NCI-H1417 (cell line): ENCODE measurements around the gene ARFGEF3.
"Not testable (repeated sequence)": the region's sequence is repeated elsewhere in the genome, so short reads cannot be mapped to it uniquely, and the experiment has no call there.

Experiments used
- DNase-seq, 3 experiments: peaks; one replicate each; lab custom pipeline; 2025; lab: John Stamatoyannopoulos, UW

ARFGEF3 gene

GRCh38 chr6:138346302-138347195 lies 184.8 kb downstream of the ARFGEF3 start:
- DNase-seq, result no peak

DNA sequence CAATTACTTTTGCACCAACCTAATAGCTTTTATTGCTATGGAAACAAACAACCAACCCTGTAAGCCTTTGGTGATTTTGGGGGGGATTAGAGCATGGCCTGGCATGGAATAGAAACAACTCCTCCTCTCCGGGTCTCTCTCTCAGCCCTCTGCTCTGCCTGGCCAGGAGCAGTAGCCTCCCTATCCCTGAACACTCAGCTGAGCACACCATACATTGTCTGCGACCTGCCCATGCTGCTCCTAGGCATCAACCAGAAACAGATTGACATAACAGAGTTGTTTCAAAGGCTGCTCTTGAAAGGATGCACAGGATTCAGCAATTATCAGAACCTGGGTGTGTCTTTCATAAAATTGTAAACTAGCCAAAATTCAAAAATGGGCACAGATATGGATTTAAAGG lies 186.1 kb downstream of the ARFGEF3 start:
- DNase-seq, result no peak

DNA sequence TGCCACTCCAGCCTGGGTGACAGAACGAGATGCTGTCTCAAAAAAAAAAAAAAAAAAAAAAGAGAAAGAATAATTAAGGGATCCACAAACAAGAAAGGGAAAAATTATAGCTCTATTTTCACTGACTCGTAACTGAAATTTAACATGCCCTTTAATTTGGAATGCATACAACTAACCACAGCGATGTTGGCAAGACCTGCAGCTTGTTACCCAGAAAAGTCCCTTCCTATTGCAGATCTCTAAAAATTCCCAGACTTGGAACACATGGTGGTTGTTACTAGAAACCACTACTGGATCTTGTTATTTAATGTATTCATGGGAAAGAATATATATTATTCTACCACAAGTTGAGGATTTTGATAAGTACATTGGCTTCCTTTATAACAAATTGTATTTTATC lies 188.2 kb downstream of the ARFGEF3 start:
- DNase-seq, result no peak

GRCh38 chr6:138357928-138358327 lies 196.2 kb downstream of the ARFGEF3 start:
- DNase-seq, result no peak

- DNase-seq, result not testable (repeated sequence)
These were observed 206.9 kb downstream of the ARFGEF3 start for GRCh38 chr6:138368684-138369083.

GRCh38 chr6:138370631-138371451 lies 209.1 kb downstream of the ARFGEF3 start:
- no peak for DNase-seq

DNA sequence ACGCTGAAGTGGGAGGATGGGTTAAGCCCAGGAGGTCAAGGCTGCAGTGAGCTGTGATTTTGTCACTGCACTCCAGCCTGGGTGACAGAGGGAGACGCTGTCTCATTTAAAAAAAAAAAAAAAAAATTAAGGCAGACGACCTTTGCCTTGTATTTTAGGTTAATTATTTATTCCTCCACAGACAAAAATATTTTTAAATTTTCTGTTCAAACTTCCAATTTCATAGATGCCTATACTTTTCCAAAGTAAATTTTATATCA lies 209.6 kb downstream of the ARFGEF3 start:
- DNase-seq, result no peak

- no peak for DNase-seq
These were observed 210.0 kb downstream of the ARFGEF3 start for GRCh38 chr6:138371720-138372119.

GRCh38 chr6:138372711-138373463 lies 211.1 kb downstream of the ARFGEF3 start:
- no peak for DNase-seq

- no peak for DNase-seq
These were observed 212.5 kb downstream of the ARFGEF3 start for GRCh38 chr6:138374230-138374629.

GRCh38 chr6:138374815-138375214 lies 213.1 kb downstream of the ARFGEF3 start:
- no peak for DNase-seq

DNA sequence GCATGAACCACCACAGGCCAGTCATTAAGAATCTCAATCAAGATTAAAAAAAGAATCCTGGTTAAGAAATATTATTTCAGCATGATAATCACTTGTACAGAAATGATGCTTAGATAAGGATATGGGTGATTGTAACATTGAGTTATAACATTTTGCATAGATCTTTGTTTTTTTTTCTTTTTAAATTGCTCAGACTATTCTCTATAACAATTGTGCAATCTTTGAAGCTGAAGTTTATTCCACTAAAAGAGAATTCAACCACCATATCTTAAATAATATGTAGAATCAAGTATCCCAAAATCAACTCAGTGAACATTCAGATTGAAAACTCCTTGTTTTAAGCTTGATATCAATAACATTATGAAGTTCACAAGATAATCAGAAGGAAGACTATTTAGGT lies 215.3 kb downstream of the ARFGEF3 start:
- DNase-seq, result no peak

GRCh38 chr6:138377844-138378243 lies 216.1 kb downstream of the ARFGEF3 start, which contains the start of gene SMIM28:
Gene SMIM28 (plus strand): TSS chr6:138377905. CDS start chr6:138378073, 168 bp downstream.
- DNase-seq, result peak in 2 of 3 experiments; percentile 15 to 53

DNA sequence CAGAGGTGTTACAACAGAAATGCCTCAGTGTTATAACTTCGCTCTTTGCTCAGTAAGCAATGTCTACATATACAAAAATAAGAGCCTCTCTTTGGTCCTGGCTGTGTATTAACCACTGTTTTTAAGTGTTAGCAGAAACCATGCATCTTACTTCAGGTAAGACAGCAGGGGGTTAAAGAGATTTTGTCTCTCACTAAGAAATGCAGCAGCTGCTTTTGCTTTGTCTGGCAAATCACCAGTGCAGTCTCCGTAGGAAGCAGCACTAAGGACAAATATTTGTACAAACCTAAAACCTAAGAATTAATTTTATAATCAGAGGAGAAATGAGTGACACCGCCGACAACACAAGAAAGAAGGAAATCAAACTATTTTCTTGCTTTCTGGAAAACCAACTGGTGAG lies 216.7 kb downstream of the ARFGEF3 start:
- DNase-seq, result peak in 2 of 3 experiments; percentile 27 to 65

DNA sequence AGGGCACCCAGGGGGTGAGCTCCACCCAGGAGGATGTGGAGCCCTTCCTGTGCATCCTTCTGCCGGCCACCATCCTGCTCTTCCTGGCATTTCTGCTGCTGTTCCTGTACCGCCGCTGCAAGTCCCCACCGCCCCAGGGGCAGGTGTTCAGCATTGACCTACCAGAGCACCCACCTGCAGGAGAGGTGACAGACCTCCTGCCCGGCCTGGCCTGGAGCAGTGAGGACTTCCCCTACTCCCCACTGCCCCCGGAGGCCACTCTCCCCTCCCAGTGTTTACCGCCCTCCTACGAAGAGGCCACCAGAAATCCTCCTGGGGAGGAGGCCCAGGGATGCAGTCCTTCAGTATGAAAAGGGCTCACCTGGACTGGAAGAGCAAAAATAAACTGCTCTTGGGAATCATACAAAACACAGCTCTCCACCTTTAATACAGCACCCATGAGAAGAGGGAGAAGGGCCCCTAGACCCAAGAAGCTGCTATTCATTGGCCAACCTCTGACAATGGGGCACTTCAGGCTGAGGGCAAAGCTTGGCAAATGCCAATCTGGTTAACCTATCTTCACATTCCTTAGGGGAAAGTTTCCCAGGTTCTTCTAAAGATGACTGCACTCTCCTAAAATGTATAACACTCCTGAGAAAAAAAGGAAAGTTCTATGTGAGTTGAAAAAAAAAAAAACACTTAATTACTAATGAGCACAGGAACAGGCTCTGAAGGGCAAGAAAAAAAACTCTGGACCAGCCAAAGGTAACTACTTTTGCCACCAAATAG lies 220.9 kb downstream of the ARFGEF3 start:
- DNase-seq, result no peak

- DNase-seq, result no peak
These were observed 222.0 kb downstream of the ARFGEF3 start for GRCh38 chr6:138383776-138384175.

DNA sequence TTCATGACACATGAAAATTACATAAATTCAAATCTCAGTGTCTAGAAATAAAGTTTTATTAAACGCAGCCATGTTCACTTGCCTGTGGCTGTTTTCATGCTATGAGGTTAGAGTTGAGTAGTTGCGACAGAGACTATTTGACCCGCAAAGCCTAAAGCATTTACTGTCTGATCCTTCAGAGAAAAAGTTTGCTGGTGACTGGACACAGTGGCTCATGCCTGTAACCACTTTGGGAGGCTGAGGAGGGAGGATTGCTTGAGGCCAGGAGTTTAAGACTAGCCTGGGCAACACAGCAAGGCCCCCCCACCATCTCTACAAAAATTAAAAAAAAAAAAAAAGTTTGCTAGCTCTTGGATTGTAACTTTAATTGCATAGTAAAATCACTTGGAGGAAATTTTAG lies 225.2 kb downstream of the ARFGEF3 start:
- no peak for DNase-seq

GRCh38 chr6:138387577-138388368 lies 226.0 kb downstream of the ARFGEF3 start:
- peak in 2 of 3 experiments; percentile 53 to 85 for DNase-seq

GRCh38 chr6:138389551-138389950 lies 227.8 kb downstream of the ARFGEF3 start:
- DNase-seq, result no peak
